Endothelial cell of umbilical vein (primary cell): ENCODE results near the gene BCAS3. TPM values are rescaled to one million over a fixed set of nuclear protein-coding genes. Genes with fewer than 3 reads are reported as not detected.

Source experiments
- BruUV-seq: library from RNA; stranded (reverse); fragments of 400-500 nt; replicated peaks from 2 replicates; lab custom pipeline; 2021; lab: Mats Ljungman, UMichigan
- CTCF ChIA-PET: fragments of 300-600, 350-600 bp; sonication (Branson Sonifier 250); formaldehyde crosslinking; loops from one replicate; lab custom pipeline; 2021; ENCODE audit warnings: antibody characterized with exemption, inconsistent platforms; lab: Charles Lee
- POLR2A ChIA-PET: fragments of 300-600, 350-600 bp; sonication (Branson Sonifier 250); formaldehyde crosslinking; loops from one replicate; lab custom pipeline; 2021; ENCODE audit warnings: antibody characterized with exemption, inconsistent platforms; lab: Charles Lee
- DNase-seq: peaks from one replicate; pipeline ENCODE4 v3.0.0-alpha.2; 2011; ENCODE audit warnings: low read depth, low spot score
- FAIRE-seq: peaks from 2 replicates; lab custom pipeline; 2011; peaks lifted over from hg19 to GRCh38; lab: Jason Lieb, UNC
- H2AFZ ChIP-seq: 2 replicates; pipeline ENCODE4 v1.6.0; 2012; ENCODE audit warnings: low read depth, low read length, control low read depth, inconsistent platforms
- H3K27ac ChIP-seq: 2 replicates; pipeline ENCODE4 v1.5.1; 2011; ENCODE audit warnings: low read depth, mild to moderate bottlenecking, control low read depth, low read length, moderate library complexity; ENCODE audit not compliant: insufficient read depth
- H3K27me3 ChIP-seq, 2 experiments: 2 replicates each; pipeline versions ENCODE4 v1.6.0 to v1.6.1; 2011; ENCODE audit warnings: low read length in 2 of 2, mixed read lengths in 1 of 2; ENCODE audit not compliant: control insufficient read depth in 2 of 2, insufficient read depth in 2 of 2
- H3K36me3 ChIP-seq, 2 experiments: 2 replicates in 1 of 2; 3 replicates in 1 of 2; pipeline ENCODE4 v1.5.1; 2011; ENCODE audit warnings: low read length in 2 of 2, mild to moderate bottlenecking in 1 of 2, moderate library complexity in 1 of 2; ENCODE audit not compliant: control insufficient read depth in 2 of 2, insufficient read depth in 2 of 2; ENCODE audit errors: extremely low read depth in 1 of 2
- H3K4me1 ChIP-seq: 3 replicates; pipeline ENCODE4 v1.5.1; 2011; ENCODE audit warnings: mild to moderate bottlenecking, low read length; ENCODE audit not compliant: control insufficient read depth, insufficient read depth; ENCODE audit errors: extremely low read depth
- H3K4me2 ChIP-seq: 2 replicates; pipeline ENCODE4 v1.6.1; 2011; ENCODE audit warnings: low read length, control low read depth, mixed read lengths; ENCODE audit not compliant: insufficient read depth
- H3K4me3 ChIP-seq, 3 experiments: fragments of 200-600 bp in 1 of 3; sonication (generic), shearing (Covaris generic) in 1 of 3; replicated peaks in 1 of 3; 2 replicates each; pipeline ENCODE4 v1.5.1; 2011 to 2016; ENCODE audit warnings: control low read depth in 3 of 3, low read length in 3 of 3, mild to moderate bottlenecking in 2 of 3, inconsistent platforms in 1 of 3, low read depth in 1 of 3, moderate library complexity in 1 of 3; ENCODE audit not compliant: insufficient read depth in 1 of 3
- H3K79me2 ChIP-seq: 2 replicates; pipeline ENCODE4 v1.6.0; 2012; ENCODE audit warnings: low read length, inconsistent platforms; ENCODE audit not compliant: control insufficient read depth, insufficient read depth
- H3K9ac ChIP-seq: replicated peaks from 2 replicates; pipeline ENCODE3; 2011; ENCODE audit warnings: low read length, control low read depth; ENCODE audit not compliant: insufficient read depth; ENCODE audit errors: extremely low read depth
- H3K9me1 ChIP-seq: replicated peaks from 3 replicates; pipeline ENCODE4 v1.6.0; 2011; ENCODE audit warnings: mild to moderate bottlenecking, low read length; ENCODE audit not compliant: control insufficient read depth, insufficient read depth; ENCODE audit errors: extremely low read depth
- H3K9me3 ChIP-seq: replicated peaks from 2 replicates; pipeline ENCODE4 v1.5.1; 2012; ENCODE audit warnings: low read length, inconsistent platforms; ENCODE audit not compliant: control insufficient read depth, insufficient read depth
- H4K20me1 ChIP-seq: replicated peaks from 2 replicates; pipeline ENCODE3; 2011; ENCODE audit warnings: mild to moderate bottlenecking, low read length; ENCODE audit not compliant: control insufficient read depth, insufficient read depth; ENCODE audit errors: extremely low read depth
- CTCF ChIP-seq, 2 donors: IDR thresholded peaks; 1 replicate in 1 of 2; 2 replicates in 1 of 2; pipeline ENCODE4 v1.5.1; 2011; ENCODE audit warnings: low read length in 2 of 2, mild to moderate bottlenecking in 2 of 2, moderate library complexity in 2 of 2, control low read depth in 1 of 2, inconsistent platforms in 1 of 2, low read depth in 1 of 2; ENCODE audit not compliant: insufficient read depth in 1 of 2; ENCODE audit errors: extremely low read depth in 1 of 2
- EZH2 ChIP-seq: IDR thresholded peaks from 2 replicates; pipeline ENCODE4 v1.6.1; 2012; ENCODE audit warnings: borderline replicate concordance, low read depth, mild to moderate bottlenecking, moderate library complexity, low read length, inconsistent platforms; ENCODE audit not compliant: severe bottlenecking
- FOS ChIP-seq: IDR thresholded peaks from 2 replicates; pipeline ENCODE4 v1.6.1; 2011; ENCODE audit warnings: mild to moderate bottlenecking, low read length, moderate library complexity, borderline replicate concordance; ENCODE audit not compliant: insufficient read depth
- GATA2 ChIP-seq: IDR thresholded peaks from 2 replicates; pipeline ENCODE4 v1.7.0; 2011; ENCODE audit warnings: low read depth, mild to moderate bottlenecking, moderate library complexity, mixed read lengths, low read length; ENCODE audit not compliant: insufficient read length, insufficient read depth
- JUN ChIP-seq: IDR thresholded peaks from 2 replicates; pipeline ENCODE4 v1.6.1; 2011; ENCODE audit warnings: borderline replicate concordance, low read depth; ENCODE audit not compliant: insufficient read length, insufficient read depth
- MAX ChIP-seq: IDR thresholded peaks from 2 replicates; pipeline ENCODE4 v1.6.1; 2011; ENCODE audit not compliant: insufficient read depth, insufficient read length
- MYC ChIP-seq: IDR thresholded peaks from one replicate; pipeline ENCODE4 v1.6.1; 2011; ENCODE audit warnings: mild to moderate bottlenecking, low read depth, low read length
- POLR2A ChIP-seq: IDR thresholded peaks from 2 replicates; pipeline ENCODE4 v1.6.1; 2012; ENCODE audit warnings: low read depth, mild to moderate bottlenecking, control low read depth, low read length
- POLR2AphosphoS5 ChIP-seq: IDR thresholded peaks from 2 replicates; pipeline ENCODE4 v1.6.1; 2012; ENCODE audit warnings: low read depth, mild to moderate bottlenecking, control low read depth, low read length, moderate library complexity; ENCODE audit not compliant: insufficient read depth
- dilution Hi-C: fragments of 300-500 bp; cut with MboI; formaldehyde crosslinking; loops from one replicate; pipeline ENCODE4 v1.15.0; 2019; ENCODE audit warnings: low sequenced_read_pairs; ENCODE audit not compliant: extremely low pct_ligation_motif_present
- intact Hi-C: fragments of 100-400 bp; cut with micrococcal nuclease; formaldehyde crosslinking; loops from one replicate; pipeline ENCODE4 v1.10.0; 2022
- polyA plus RNA-seq, 4 experiments: library from polyadenylated mRNA; depleted of rRNA in 3 of 4; stranded (reverse) in 3 of 4; unstranded in 1 of 4; fragments of >200 nt; gene quantifications; 2 replicates each; pipeline versions ENCODE4 v1.2.1 to v1.2.3, GENCODE V29; 2011 to 2012; ENCODE audit warnings: missing spikeins in 1 of 4
- total RNA-seq: library from RNA; stranded (reverse); gene quantifications from 2 replicates; pipeline ENCODE4 v1.2.3, GENCODE V29; 2021

Gene BCAS3
- total and polyA plus RNA-seq, 2 donors (not counting 3 experiments of a cell fraction or from before 2014, with no cell fraction given): 8.2 to 16.0 TPM

GRCh38 chr17:60905709-60906108, 228.1 kb downstream of the BCAS3 start:
- Histone ChIP-seq H3K36me3 (no peaks in the 10 kb centered on the region), H3K27ac (no peak overlapping the region), H3K27me3 (no peaks in the 10 kb centered on the region), H4K20me1 (no peaks in the 10 kb centered on the region), H3K4me2 (no peak overlapping the region), H3K9me3 (no peaks in the 10 kb centered on the region), H3K79me2 (no peaks in the 10 kb centered on the region), H3K9me1 (no peaks in the 10 kb centered on the region), H3K9ac (no peak overlapping the region), H2AFZ (no peak overlapping the region), H3K4me1 (no peaks in the 10 kb centered on the region), H3K4me3 (no peak overlapping the region)
- CTCF ChIA-PET: interaction anchor here (1.1 to 1.2 kb wide), 2 partner anchors 10 to 36 kb away, joined by 3 read pairs; no protein-coding TSS in a partner anchor
- TF ChIP-seq JUN (no peak), POLR2AphosphoS5 (no peak), POLR2A (no peak), CTCF (IDR thresholded peaks at IDR 0.05; ENCODE audit: extremely low read depth in 1 of 2, insufficient read depth in 1 of 2, low read depth in 1 of 2, low read length in 2 of 2) (no peak), MAX (no peak), FOS (no peak), EZH2 (no peak), MYC (no peak), GATA2 (no peak)
- FAIRE-seq (no peak), DNase-seq (no peak)
- intact Hi-C loops (no loop called here), dilution Hi-C loops (no loop called here)
- POLR2A ChIA-PET: no interaction called here
- BruUV-seq: no TSS peak
